Measurements from ENCODE around the gene RACGAP1.

RACGAP1 gene

GRCh38 chr12:49946086-49946485 is 79.2 kb downstream of the RACGAP1 start:
- DNase-seq (ENCODE audit: low read depth in 1 of 2, low spot score in 1 of 2), result no peak
- no peak for TF ChIP-seq GABPA (IDR thresholded peaks at IDR 0.05; ENCODE audit: low read depth)
- no peak for TF ChIP-seq REST (IDR thresholded peaks at IDR 0.05; ENCODE audit: insufficient replicate concordance, low read depth)
- no peak for TF ChIP-seq SPI1 (IDR thresholded peaks at IDR 0.05; ENCODE audit: borderline replicate concordance, low read depth)
- no peak for TF ChIP-seq POLR2AphosphoS5 (IDR thresholded peaks at IDR 0.05; ENCODE audit: low read depth)
- TF ChIP-seq CTCF (IDR thresholded peaks at IDR 0.05; ENCODE audit: insufficient read depth, low read length), result no peak
- H3K27me3 ChIP-seq (ENCODE audit: insufficient read depth, poor library complexity, severe bottlenecking), result no peaks in the 10 kb centered on the region
- H3K27ac ChIP-seq (replicated peaks), result no peak overlapping the region
- no peak overlapping the region for H3K4me3 ChIP-seq (replicated peaks; ENCODE audit: insufficient read depth, low read length)

- H3K27me3 ChIP-seq (ENCODE audit: insufficient read depth, poor library complexity, severe bottlenecking), result no peaks in the 10 kb centered on the region
- H3K4me3 ChIP-seq (replicated peaks; ENCODE audit: insufficient read depth, low read length), result no peak overlapping the region
- TF ChIP-seq REST (IDR thresholded peaks at IDR 0.05; ENCODE audit: insufficient replicate concordance, low read depth) (no peak), CTCF (IDR thresholded peaks at IDR 0.05; ENCODE audit: insufficient read depth, low read length) (peak; percentile 92)
- no peak overlapping the region for H3K27ac ChIP-seq (replicated peaks)
- DNase-seq (ENCODE audit: low read depth in 1 of 2, low spot score in 1 of 2), result peak; percentile 63 to 75
Measured at GRCh38 chr12:49945394-49946080, 79.8 kb downstream of the RACGAP1 start.

GRCh38 chr12:49944718-49945117 is 80.6 kb downstream of the RACGAP1 start:
- DNase-seq (ENCODE audit: low read depth in 1 of 2, low spot score in 1 of 2), result no peak
- no peak for TF ChIP-seq SPI1 (IDR thresholded peaks at IDR 0.05; ENCODE audit: borderline replicate concordance, low read depth)
- TF ChIP-seq REST (IDR thresholded peaks at IDR 0.05; ENCODE audit: insufficient replicate concordance, low read depth), result no peak
- TF ChIP-seq POLR2AphosphoS5 (IDR thresholded peaks at IDR 0.05; ENCODE audit: low read depth), result no peak
- TF ChIP-seq CTCF (IDR thresholded peaks at IDR 0.05; ENCODE audit: insufficient read depth, low read length), result no peak
- TF ChIP-seq GABPA (IDR thresholded peaks at IDR 0.05; ENCODE audit: low read depth), result no peak
- Histone ChIP-seq H3K27ac (replicated peaks) (no peak overlapping the region), H3K27me3 (ENCODE audit: insufficient read depth, poor library complexity, severe bottlenecking) (no peaks in the 10 kb centered on the region), H3K4me3 (replicated peaks; ENCODE audit: insufficient read depth, low read length) (no peak overlapping the region)

Data from HL-60 (cell line).